Natural killer cell (primary cell): ENCODE measurements around the gene LRG1. TPM values are rescaled to one million over a fixed set of nuclear protein-coding genes. Genes with fewer than 3 reads are reported as not detected.

Source experiments
- ATAC-seq, 3 donors: fragments of 150-1000 bp in 2 of 3; fragments of 200-7000 bp in 1 of 3; cut with Tn5 transposase; 1 replicate in 1 of 3; 2 replicates in 2 of 3; pipeline ENCODE4 v1.10.0; 2021; ENCODE audit warnings: mild to moderate bottlenecking in 2 of 3, moderate library complexity in 2 of 3
- DNase-seq, 2 donors: peaks; one replicate each; pipeline versions ENCODE4 v3.0.0 to v3.0.0-alpha.2; 2013 to 2021; ENCODE audit warnings: mixed read lengths in 1 of 2
- H3K27ac ChIP-seq: one replicate; pipeline ENCODE4 v1.5.1; 2013; ENCODE audit warnings: mild to moderate bottlenecking, low read length
- H3K27me3 ChIP-seq: one replicate; pipeline ENCODE4 v1.6.1; 2013; ENCODE audit warnings: low read length; ENCODE audit not compliant: control insufficient read depth, insufficient read depth
- H3K36me3 ChIP-seq: one replicate; pipeline ENCODE4 v1.6.1; 2013; ENCODE audit warnings: low read length; ENCODE audit not compliant: control insufficient read depth, insufficient read depth
- H3K4me1 ChIP-seq: one replicate; pipeline ENCODE4 v1.6.1; 2013; ENCODE audit warnings: low read length; ENCODE audit not compliant: control insufficient read depth, insufficient read depth
- H3K4me3 ChIP-seq: one replicate; pipeline ENCODE4 v1.5.1; 2013; ENCODE audit warnings: low read length
- H3K9me3 ChIP-seq: one replicate; pipeline ENCODE4 v1.6.1; 2013; ENCODE audit warnings: low read length; ENCODE audit not compliant: control insufficient read depth, insufficient read depth
- H3K27ac Mint-ChIP-seq, 2 donors: one replicate each; pipeline ENCODE4 v1.8.0; 2022; ENCODE audit warnings: mild to moderate bottlenecking in 2 of 2, mixed read lengths in 2 of 2, moderate library complexity in 1 of 2
- H3K27me3 Mint-ChIP-seq, 2 donors: one replicate each; pipeline ENCODE4 v1.8.0; 2022; ENCODE audit warnings: low read depth in 2 of 2, mixed read lengths in 2 of 2
- H3K36me3 Mint-ChIP-seq: one replicate; pipeline ENCODE4 v1.8.0; 2022; ENCODE audit warnings: mixed read lengths
- H3K4me1 Mint-ChIP-seq, 2 donors: one replicate each; pipeline ENCODE4 v1.8.0; 2022; ENCODE audit warnings: mixed read lengths in 2 of 2
- H3K4me3 Mint-ChIP-seq: one replicate; pipeline ENCODE4 v1.8.0; 2022; ENCODE audit warnings: mild to moderate bottlenecking, moderate library complexity, mixed read lengths
- H3K9me3 Mint-ChIP-seq, 2 donors: one replicate each; pipeline ENCODE4 v1.8.0; 2022; ENCODE audit warnings: mixed read lengths in 2 of 2
- WGBS: methylation state at CpG from one replicate; pipeline ENCODE4 v1.1.7; 2013; ENCODE audit warnings: missing lambda C conversion rate; ENCODE audit not compliant: insufficient coverage; 5-methylcytosine and 5-hydroxymethylcytosine counted together
- intact Hi-C: fragments of 100-400 bp; cut with micrococcal nuclease; formaldehyde crosslinking; loops from one replicate; pipeline ENCODE4 v1.14.2; 2022
- total RNA-seq, 4 donors: library from RNA; stranded (reverse); fragments of 120-200 nt in 1 of 4; gene quantifications; one replicate each; pipeline versions ENCODE4 v1.2.3 to v1.2.4, GENCODE V29; 2013 to 2022
- TF ChIP-seq, protein P1 (sequence below): fragments of 200-600 bp; IDR thresholded peaks from one replicate; pipeline ENCODE4 v1.8.0; 2022; ENCODE audit warnings: antibody characterized with exemption

The LRG1 gene
- total RNA-seq, 3 donors from 2014 or later (not counting 1 experiment from before 2014, with no cell fraction given) = 1.8 TPM; not detected in 2

GRCh38 chr19:4586691-4587090 is 46.9 kb upstream of the LRG1 start:
- Histone ChIP-seq H3K4me1 (peaks cover 16% of the 10 kb centered on the region), H3K9me3 (no peaks in the 10 kb centered on the region), H3K4me3 (no peak overlapping the region), H3K36me3 (no peaks in the 10 kb centered on the region), H3K27me3 (peaks cover 32% of the 10 kb centered on the region), H3K27ac (no peak overlapping the region)
- Mint-ChIP-seq H3K4me1 (peaks cover 9 to 10% of the 10 kb centered on the region in 2 donors), H3K36me3 (no peaks in the 10 kb centered on the region), H3K27me3 (peaks cover 33 to 40% of the 10 kb centered on the region in 2 donors), H3K4me3 (no peak overlapping the region), H3K9me3 (no peaks in the 10 kb centered on the region), H3K27ac (no peak overlapping the region)
- TF ChIP-seq, protein P1, sequence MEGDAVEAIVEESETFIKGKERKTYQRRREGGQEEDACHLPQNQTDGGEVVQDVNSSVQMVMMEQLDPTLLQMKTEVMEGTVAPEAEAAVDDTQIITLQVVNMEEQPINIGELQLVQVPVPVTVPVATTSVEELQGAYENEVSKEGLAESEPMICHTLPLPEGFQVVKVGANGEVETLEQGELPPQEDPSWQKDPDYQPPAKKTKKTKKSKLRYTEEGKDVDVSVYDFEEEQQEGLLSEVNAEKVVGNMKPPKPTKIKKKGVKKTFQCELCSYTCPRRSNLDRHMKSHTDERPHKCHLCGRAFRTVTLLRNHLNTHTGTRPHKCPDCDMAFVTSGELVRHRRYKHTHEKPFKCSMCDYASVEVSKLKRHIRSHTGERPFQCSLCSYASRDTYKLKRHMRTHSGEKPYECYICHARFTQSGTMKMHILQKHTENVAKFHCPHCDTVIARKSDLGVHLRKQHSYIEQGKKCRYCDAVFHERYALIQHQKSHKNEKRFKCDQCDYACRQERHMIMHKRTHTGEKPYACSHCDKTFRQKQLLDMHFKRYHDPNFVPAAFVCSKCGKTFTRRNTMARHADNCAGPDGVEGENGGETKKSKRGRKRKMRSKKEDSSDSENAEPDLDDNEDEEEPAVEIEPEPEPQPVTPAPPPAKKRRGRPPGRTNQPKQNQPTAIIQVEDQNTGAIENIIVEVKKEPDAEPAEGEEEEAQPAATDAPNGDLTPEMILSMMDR = no peak
- WGBS = 90% methylated on average over 6 of the region's 6 CpGs
- intact Hi-C loops = no loop called here
- DNase-seq (no peak), ATAC-seq (no peak)

- TF ChIP-seq, protein P1 = no peak
- H3K27me3 Mint-ChIP-seq = peaks cover 28 to 36% of the 10 kb centered on the region in 2 donors
These were observed 46.4 kb upstream of the LRG1 start for GRCh38 chr19:4586245-4586644.

GRCh38 chr19:4585556-4585955 is 45.7 kb upstream of the LRG1 start:
- Mint-ChIP-seq H3K4me3 (no peak overlapping the region), H3K27me3 (peaks cover 22 to 32% of the 10 kb centered on the region in 2 donors), H3K36me3 (no peaks in the 10 kb centered on the region), H3K4me1 (peaks cover 10% of the 10 kb centered on the region in 2 donors), H3K9me3 (no peaks in the 10 kb centered on the region), H3K27ac (no peak overlapping the region)
- H3K4me1 ChIP-seq = peaks cover 20% of the 10 kb centered on the region
- DNase-seq (no peak), ATAC-seq (no peak)
- WGBS = 100% methylated on average over 1 of the region's 1 CpG
- intact Hi-C loops = no loop called here
- H3K27me3 ChIP-seq = peaks cover 32% of the 10 kb centered on the region
- H3K9me3 ChIP-seq = no peaks in the 10 kb centered on the region
- no peak overlapping the region for H3K4me3 ChIP-seq
- H3K27ac ChIP-seq = no peak overlapping the region
- no peaks in the 10 kb centered on the region for H3K36me3 ChIP-seq
- TF ChIP-seq, protein P1 = no peak

More at GRCh38 chr19:4586245-4586644, 46.4 kb upstream of the LRG1 start:
- H3K4me3 Mint-ChIP-seq = no peak overlapping the region
- H3K9me3 ChIP-seq = no peaks in the 10 kb centered on the region
- no peak overlapping the region for H3K27ac Mint-ChIP-seq
- intact Hi-C loops = no loop called here
- H3K36me3 ChIP-seq = no peaks in the 10 kb centered on the region
- DNase-seq (no peak), ATAC-seq (no peak)
- H3K4me3 ChIP-seq = no peak overlapping the region
- no peaks in the 10 kb centered on the region for H3K36me3 Mint-ChIP-seq
- H3K4me1 Mint-ChIP-seq = peaks cover 10% of the 10 kb centered on the region in 2 donors
- H3K4me1 ChIP-seq = peaks cover 17% of the 10 kb centered on the region
- no peaks in the 10 kb centered on the region for H3K9me3 Mint-ChIP-seq
- H3K27me3 ChIP-seq = peaks cover 32% of the 10 kb centered on the region
- H3K27ac ChIP-seq = no peak overlapping the region
- 72% methylated on average over 6 of the region's 6 CpGs for WGBS
